Calu3 (cell line): ENCODE results near the gene CAMK1. TPM values are rescaled to one million over a fixed set of nuclear protein-coding genes. Genes with fewer than 3 reads are reported as not detected.

Experiments used
- Bru-seq: library from RNA; stranded (reverse); fragments of 400-500 nt; gene quantifications from one replicate; lab custom pipeline; 2021; lab: Mats Ljungman, UMichigan
- BruChase-seq, 2 experiments: library from RNA; stranded (reverse); fragments of 400-500 nt; gene quantifications; one replicate each; lab custom pipeline; 2021; lab: Mats Ljungman, UMichigan
- BruUV-seq: library from RNA; stranded (reverse); fragments of 400-500 nt; replicated peaks from 2 replicates; lab custom pipeline; 2021; lab: Mats Ljungman, UMichigan
- CTCF ChIA-PET: fragments of 300-600 bp; sonication (Branson Sonifier 250); formaldehyde crosslinking; loops from one replicate; lab custom pipeline; 2022; ENCODE audit warnings: antibody characterized with exemption; lab: Charles Lee
- DNase-seq: peaks from one replicate; pipeline ENCODE4 v3.0.0; 2022
- H3K27ac Mint-ChIP-seq: one replicate; pipeline ENCODE4 v1.8.0; 2022; ENCODE audit warnings: mixed read lengths; ENCODE audit not compliant: unreplicated experiment
- H3K27me3 Mint-ChIP-seq: one replicate; pipeline ENCODE4 v1.8.0; 2022; ENCODE audit warnings: mixed read lengths; ENCODE audit not compliant: unreplicated experiment
- H3K36me3 Mint-ChIP-seq: one replicate; pipeline ENCODE4 v1.8.0; 2022; ENCODE audit warnings: mild to moderate bottlenecking, moderate library complexity, mixed read lengths; ENCODE audit not compliant: insufficient read depth, unreplicated experiment
- H3K4me1 Mint-ChIP-seq: one replicate; pipeline ENCODE4 v1.8.0; 2022; ENCODE audit warnings: mild to moderate bottlenecking, low read depth, mixed read lengths; ENCODE audit not compliant: unreplicated experiment
- H3K4me3 Mint-ChIP-seq: one replicate; pipeline ENCODE4 v1.8.0; 2022; ENCODE audit warnings: mild to moderate bottlenecking, low read depth, moderate library complexity, mixed read lengths; ENCODE audit not compliant: unreplicated experiment
- H3K9me3 Mint-ChIP-seq: one replicate; pipeline ENCODE4 v1.8.0; 2022; ENCODE audit warnings: low read depth, mixed read lengths; ENCODE audit not compliant: unreplicated experiment
- CTCF ChIP-seq: fragments of 200-600 bp; IDR thresholded peaks from one replicate; pipeline ENCODE4 v1.8.0; 2022; ENCODE audit warnings: antibody characterized with exemption; ENCODE audit not compliant: unreplicated experiment
- intact Hi-C: fragments of 100-400 bp; cut with micrococcal nuclease; formaldehyde crosslinking; loops from one replicate; pipeline ENCODE4 v1.10.0; 2022; ENCODE audit not compliant: unreplicated experiment
- long read RNA-seq: library from polyadenylated mRNA; stranded (forward); transcript quantifications from one replicate; pipeline ENCODE4 v2.0.0, GENCODE V29; 2022
- total RNA-seq: library from RNA; stranded (reverse); gene quantifications from 2 replicates; pipeline ENCODE4 v1.2.3, GENCODE V29; 2022

The CAMK1 gene
- total RNA-seq (4.1 and 7.2 TPM in 2 replicates), Bru-seq, nascent RNA (percentile 29 among the genes with signal in this experiment), BruChase-seq, experiment 1, labeled RNA remaining after a 6-hour chase (percentile 37 among the genes with signal in this experiment), BruChase-seq, experiment 2, labeled RNA remaining after a 2-hour chase (percentile 31 among the genes with signal in this experiment)
- long read RNA-seq, transcript CAMK1-201 (12 exons, 1,488 nt), result major isoform, 7 of 16 reads
- long read RNA-seq, transcript CAMK1-205 (2 exons, 587 nt), result minor isoform, 5 of 16 reads
- long read RNA-seq, partial matches to known transcripts, result 0 of 16 reads
- long read RNA-seq, other reads (novel, unspliced or antisense), result 4 of 16 reads

- Mint-ChIP-seq H3K27ac (peak within 1 kb of the TSS; percentile 68), H3K4me3 (peak within 1 kb of the TSS; percentile 73), H3K4me1 (peaks cover 20% of the 10 kb centered on the region), H3K36me3 (peaks cover 27% of the 10 kb centered on the region), H3K9me3 (no peaks in the 10 kb centered on the region), H3K27me3 (no peaks in the 10 kb centered on the region)
- CTCF ChIA-PET, result no interaction called here
- no TSS peak for BruUV-seq
- intact Hi-C loops, result no loop called here
- TF ChIP-seq CTCF, result no peak
- peak; percentile 73 for DNase-seq
These were observed at the start of gene CAMK1 for GRCh38 chr3:9769426-9770275. Gene CAMK1 (minus strand): TSS chr3:9769947. CDS start chr3:9767749, 2,198 bp downstream.

GRCh38 chr3:9818666-9819335 lies 49.1 kb upstream of the CAMK1 start:
- Mint-ChIP-seq H3K9me3 (no peaks in the 10 kb centered on the region), H3K27me3 (no peaks in the 10 kb centered on the region), H3K4me3 (no peak overlapping the region), H3K4me1 (no peaks in the 10 kb centered on the region), H3K27ac (no peak overlapping the region), H3K36me3 (peaks cover 7% of the 10 kb centered on the region)
- CTCF ChIA-PET, result interaction anchor here (2.1 kb wide), 1 partner anchor 128 kb away, joined by 5 read pairs; no protein-coding TSS in a partner anchor
- intact Hi-C loops, result no loop called here
- no peak for DNase-seq
- no peak for TF ChIP-seq CTCF
- BruUV-seq, result no TSS peak

GRCh38 chr3:9817436-9817835 lies 47.7 kb upstream of the CAMK1 start:
- DNase-seq, result no peak
- CTCF ChIA-PET, result no interaction called here
- no peak overlapping the region for H3K4me3 Mint-ChIP-seq
- no peaks in the 10 kb centered on the region for H3K27me3 Mint-ChIP-seq
- no TSS peak for BruUV-seq
- no peak for TF ChIP-seq CTCF
- H3K9me3 Mint-ChIP-seq, result no peaks in the 10 kb centered on the region
- H3K36me3 Mint-ChIP-seq, result peaks cover 7% of the 10 kb centered on the region
- H3K27ac Mint-ChIP-seq, result no peak overlapping the region
- intact Hi-C loops, result no loop called here
- no peaks in the 10 kb centered on the region for H3K4me1 Mint-ChIP-seq

- no peak overlapping the region for H3K27ac Mint-ChIP-seq
- peaks cover 13% of the 10 kb centered on the region for H3K36me3 Mint-ChIP-seq
- no peak overlapping the region for H3K4me3 Mint-ChIP-seq
- BruUV-seq, result no TSS peak
- no peak for DNase-seq
- no peaks in the 10 kb centered on the region for H3K9me3 Mint-ChIP-seq
- H3K4me1 Mint-ChIP-seq, result peaks cover 7% of the 10 kb centered on the region
- CTCF ChIA-PET, result no interaction called here
- intact Hi-C loops, result no loop called here
- no peaks in the 10 kb centered on the region for H3K27me3 Mint-ChIP-seq
- no peak for TF ChIP-seq CTCF
These were observed 46.2 kb upstream of the CAMK1 start for GRCh38 chr3:9815986-9816385.
